GM20000 (cell line): ENCODE data around the gene CACNA2D4.

Experiments
- DNase-seq: peaks from one replicate; pipeline ENCODE4 v3.0.0; 2012; ENCODE audit warnings: low spot score
- CTCF ChIP-seq: IDR thresholded peaks from 2 replicates; pipeline ENCODE4 v1.5.1; 2012; ENCODE audit warnings: mild to moderate bottlenecking, control low read depth; ENCODE audit errors: extremely low read depth, missing control alignments

CACNA2D4 gene

DNA sequence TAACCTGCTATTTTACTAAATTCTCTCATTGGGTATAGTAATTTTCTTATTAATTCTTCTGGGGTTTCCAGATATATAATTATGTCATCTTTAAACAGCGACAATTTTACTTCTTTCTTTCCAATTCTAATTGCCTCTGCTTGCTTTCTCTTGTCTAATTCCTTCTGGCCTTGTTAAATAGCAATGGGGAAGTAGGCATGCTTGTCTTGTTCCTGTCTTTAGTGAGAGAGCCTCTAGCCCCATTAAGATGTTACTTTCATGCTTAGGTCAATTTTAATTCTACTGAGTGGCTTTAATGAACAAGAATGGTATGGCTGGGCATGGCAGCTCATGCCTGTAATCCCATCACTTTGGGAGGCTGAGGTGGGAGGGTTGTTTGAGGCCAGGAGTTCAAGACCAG is 66.4 kb downstream of the CACNA2D4 start:
- no peak for DNase-seq
- TF ChIP-seq CTCF, result no peak

DNA sequence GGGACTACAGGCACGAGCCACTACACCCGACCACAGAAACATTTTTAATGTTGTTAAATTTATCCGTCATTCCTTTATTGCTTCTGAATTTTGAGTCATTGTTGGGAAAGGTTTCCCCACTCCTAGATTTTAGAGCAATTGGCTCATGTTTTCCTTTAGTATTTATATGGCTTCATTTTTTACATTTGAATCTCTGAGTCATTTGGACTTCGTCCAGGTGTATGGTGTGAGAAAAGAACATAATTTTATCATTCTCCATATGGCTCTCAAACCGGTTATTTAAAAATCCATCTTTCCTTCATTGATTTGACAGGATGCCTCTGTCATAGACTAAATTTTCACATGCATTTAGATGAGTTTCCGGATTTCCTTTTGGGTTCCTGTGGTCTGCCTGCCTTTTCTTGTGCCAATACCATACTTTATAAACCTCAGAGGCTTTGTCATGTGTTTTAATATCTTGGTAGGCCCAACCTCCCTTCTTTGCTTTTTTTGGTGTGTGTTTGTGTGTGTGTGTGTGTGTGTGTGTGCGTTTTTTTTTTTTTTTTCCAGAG is 67.2 kb downstream of the CACNA2D4 start:
- no peak for TF ChIP-seq CTCF
- no peak for DNase-seq

- DNase-seq, result no peak
- TF ChIP-seq CTCF, result no peak
These were observed 69.7 kb downstream of the CACNA2D4 start for GRCh38 chr12:1848745-1849144.

DNA sequence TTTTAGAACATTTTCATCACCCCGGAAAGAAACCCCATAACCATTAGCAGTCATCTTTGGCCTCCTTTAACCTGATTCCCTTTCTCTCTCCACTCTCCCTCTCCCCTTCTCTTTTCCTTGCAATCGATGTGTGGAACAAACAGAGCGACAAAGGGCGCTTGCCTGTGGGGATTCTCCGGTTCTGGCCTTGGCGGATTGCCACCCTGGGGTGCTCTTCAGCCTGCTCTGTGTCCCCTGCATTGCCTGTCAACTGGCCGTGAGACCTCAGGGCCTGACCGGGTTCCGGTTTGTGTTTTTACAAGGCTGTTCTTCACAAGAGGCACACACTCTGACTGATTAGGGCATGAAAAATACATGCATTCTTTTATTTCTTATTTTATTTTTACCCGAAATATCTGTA is 70.3 kb downstream of the CACNA2D4 start:
- TF ChIP-seq CTCF, result no peak
- no peak for DNase-seq

DNA sequence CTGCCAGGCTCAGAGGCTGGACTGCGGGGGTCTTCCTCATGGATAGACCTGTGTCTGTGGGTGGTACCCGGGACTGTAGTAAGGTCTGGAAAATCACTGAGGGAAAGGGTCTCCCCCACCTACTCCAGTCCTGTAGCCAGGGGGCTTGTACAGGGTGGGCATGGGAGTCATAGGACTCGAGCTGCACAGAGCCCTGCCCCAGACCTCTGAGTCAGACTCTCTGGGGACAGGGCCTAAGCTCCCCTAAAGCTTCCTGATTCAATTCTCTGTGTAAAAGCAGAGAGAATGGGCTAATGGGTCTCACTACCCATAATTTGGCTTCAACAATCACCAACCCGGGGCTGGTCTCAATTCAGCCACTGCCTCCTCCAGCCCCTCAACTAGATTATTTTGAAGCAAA is 71.0 kb downstream of the CACNA2D4 start:
- no peak for DNase-seq
- TF ChIP-seq CTCF, result no peak

GRCh38 chr12:1846421-1847405 is 71.7 kb downstream of the CACNA2D4 start:
- no peak for TF ChIP-seq CTCF
- no peak for DNase-seq

GRCh38 chr12:1845886-1846285 is 72.6 kb downstream of the CACNA2D4 start:
- no peak for DNase-seq
- no peak for TF ChIP-seq CTCF
